Hepatocyte (in vitro differentiated cells): Measurements from ENCODE around the gene AMIGO1. TPM values are rescaled to one million over a fixed set of nuclear protein-coding genes. Genes with fewer than 3 reads are reported as not detected.

Experiments used
- DNase-seq: peaks from one replicate; pipeline ENCODE4 v3.0.0-alpha.2; 2016; ENCODE audit warnings: low spot score
- H2AFZ ChIP-seq: fragments of 200-600 bp; sonication (generic); 2 replicates; pipeline ENCODE4 v1.6.0; 2016; ENCODE audit warnings: antibody characterized with exemption, mild to moderate bottlenecking
- H3K27ac ChIP-seq: fragments of 200-600 bp; sonication (generic); 2 replicates; pipeline ENCODE4 v1.5.1; 2016; ENCODE audit warnings: mild to moderate bottlenecking
- H3K27me3 ChIP-seq: fragments of 200-600 bp; sonication (generic); 2 replicates; pipeline ENCODE4 v1.6.1; 2016
- H3K36me3 ChIP-seq: fragments of 200-600 bp; sonication (generic); replicated peaks from 2 replicates; pipeline ENCODE4 v1.5.1; 2016; ENCODE audit warnings: low read depth; ENCODE audit not compliant: insufficient read depth
- H3K4me1 ChIP-seq: fragments of 200-600 bp; sonication (generic); 2 replicates; pipeline ENCODE4 v1.5.1; 2016; ENCODE audit warnings: mild to moderate bottlenecking, moderate library complexity; ENCODE audit not compliant: insufficient read depth
- H3K4me2 ChIP-seq: fragments of 200-600 bp; sonication (generic); 2 replicates; pipeline ENCODE4 v1.6.0; 2016
- H3K4me3 ChIP-seq: fragments of 200-600 bp; sonication (generic); 2 replicates; pipeline ENCODE4 v1.5.1; 2016; ENCODE audit warnings: mild to moderate bottlenecking
- H3K79me2 ChIP-seq: fragments of 200-600 bp; sonication (generic); 2 replicates; pipeline ENCODE4 v1.6.0; 2017; ENCODE audit warnings: mild to moderate bottlenecking
- H3K9me2 ChIP-seq: fragments of 200-600 bp; sonication (generic); replicated peaks from 2 replicates; pipeline ENCODE4 v1.6.0; 2017; ENCODE audit warnings: mild to moderate bottlenecking; ENCODE audit not compliant: insufficient read depth
- H3K9me3 ChIP-seq: fragments of 200-600 bp; sonication (generic); 2 replicates; pipeline ENCODE4 v1.5.1; 2016; ENCODE audit warnings: low read depth, mild to moderate bottlenecking
- H4K20me1 ChIP-seq: fragments of 200-600 bp; sonication (generic); 2 replicates; pipeline ENCODE4 v1.6.0; 2016; ENCODE audit warnings: mild to moderate bottlenecking; ENCODE audit not compliant: insufficient read depth, poor library complexity, severe bottlenecking
- EZH2 ChIP-seq: fragments of 200-600 bp; sonication (generic); IDR thresholded peaks from 2 replicates; pipeline ENCODE4 v1.6.1; 2016; ENCODE audit warnings: antibody characterized with exemption, mild to moderate bottlenecking, borderline replicate concordance
- EZH2phosphoT487 ChIP-seq: fragments of 200-600 bp; sonication (generic); IDR thresholded peaks from one replicate; pipeline ENCODE4 v1.6.1; 2018; ENCODE audit warnings: antibody characterized with exemption, mild to moderate bottlenecking, low read depth, moderate library complexity; ENCODE audit not compliant: unreplicated experiment, severe bottlenecking
- WGBS: methylation state at CpG from one replicate; pipeline ENCODE4 v1.1.6; 2016; ENCODE audit warnings: low lambda C conversion rate; ENCODE audit errors: missing lambda C conversion rate; 5-methylcytosine and 5-hydroxymethylcytosine counted together
- polyA plus RNA-seq: library from polyadenylated mRNA; unstranded; fragments of >200 nt; fragmentation: Nextera tagmentation; extraction: Ambion mirVana; gene quantifications from 2 replicates; pipeline ENCODE4 v1.2.1, GENCODE V29; 2016
- total RNA-seq: library from RNA; depleted of rRNA; stranded (reverse); fragments of >200 nt; gene quantifications from 2 replicates; pipeline ENCODE4 v1.2.3, GENCODE V29; 2014
- TF ChIP-seq, protein P1 (sequence below): fragments of 200-600 bp; sonication (generic); IDR thresholded peaks from 2 replicates; pipeline ENCODE4 v1.5.1; 2016; ENCODE audit warnings: antibody characterized with exemption, mild to moderate bottlenecking; ENCODE audit not compliant: poor library complexity

Gene AMIGO1
- total and polyA plus RNA-seq, 2 experiments from 2014 or later, result 2.0 to 4.1 TPM

DNA sequence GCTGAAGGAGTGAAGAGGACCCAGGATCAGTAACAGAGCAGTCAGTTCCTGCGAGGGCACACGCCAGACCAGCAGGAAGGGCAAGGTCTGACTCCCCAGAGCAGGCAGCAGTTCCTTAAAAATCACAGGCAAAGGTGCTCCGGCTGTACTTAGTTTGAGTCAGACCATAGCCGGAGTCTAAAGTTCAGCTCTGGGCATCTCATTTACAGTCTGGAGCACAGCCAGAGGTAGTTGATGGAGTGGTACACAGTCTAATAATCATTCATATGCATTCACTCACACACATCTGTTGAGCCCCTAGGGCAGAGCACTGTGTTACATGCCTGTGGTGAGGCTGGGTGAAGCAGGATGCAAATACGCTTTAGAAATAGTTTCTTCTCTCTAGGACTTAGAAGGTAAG, 7.3 kb upstream of the AMIGO1 start:
- 65% methylated on average over 5 of the region's 5 CpGs for WGBS
- Histone ChIP-seq H3K9me2 (no peaks in the 10 kb centered on the region), H2AFZ (no peak overlapping the region), H3K79me2 (no peaks in the 10 kb centered on the region), H3K27me3 (peaks cover 8% of the 10 kb centered on the region), H3K4me2 (no peak overlapping the region), H3K27ac (peak overlapping the region; percentile 48), H4K20me1 (no peaks in the 10 kb centered on the region), H3K36me3 (no peaks in the 10 kb centered on the region), H3K4me3 (no peak overlapping the region), H3K9me3 (no peaks in the 10 kb centered on the region), H3K4me1 (peaks cover 7% of the 10 kb centered on the region)
- peak; percentile 58 for DNase-seq
- TF ChIP-seq, protein P1, sequence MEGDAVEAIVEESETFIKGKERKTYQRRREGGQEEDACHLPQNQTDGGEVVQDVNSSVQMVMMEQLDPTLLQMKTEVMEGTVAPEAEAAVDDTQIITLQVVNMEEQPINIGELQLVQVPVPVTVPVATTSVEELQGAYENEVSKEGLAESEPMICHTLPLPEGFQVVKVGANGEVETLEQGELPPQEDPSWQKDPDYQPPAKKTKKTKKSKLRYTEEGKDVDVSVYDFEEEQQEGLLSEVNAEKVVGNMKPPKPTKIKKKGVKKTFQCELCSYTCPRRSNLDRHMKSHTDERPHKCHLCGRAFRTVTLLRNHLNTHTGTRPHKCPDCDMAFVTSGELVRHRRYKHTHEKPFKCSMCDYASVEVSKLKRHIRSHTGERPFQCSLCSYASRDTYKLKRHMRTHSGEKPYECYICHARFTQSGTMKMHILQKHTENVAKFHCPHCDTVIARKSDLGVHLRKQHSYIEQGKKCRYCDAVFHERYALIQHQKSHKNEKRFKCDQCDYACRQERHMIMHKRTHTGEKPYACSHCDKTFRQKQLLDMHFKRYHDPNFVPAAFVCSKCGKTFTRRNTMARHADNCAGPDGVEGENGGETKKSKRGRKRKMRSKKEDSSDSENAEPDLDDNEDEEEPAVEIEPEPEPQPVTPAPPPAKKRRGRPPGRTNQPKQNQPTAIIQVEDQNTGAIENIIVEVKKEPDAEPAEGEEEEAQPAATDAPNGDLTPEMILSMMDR, result no peak
- TF ChIP-seq EZH2phosphoT487, result no peak
- TF ChIP-seq EZH2, result no peak

DNA sequence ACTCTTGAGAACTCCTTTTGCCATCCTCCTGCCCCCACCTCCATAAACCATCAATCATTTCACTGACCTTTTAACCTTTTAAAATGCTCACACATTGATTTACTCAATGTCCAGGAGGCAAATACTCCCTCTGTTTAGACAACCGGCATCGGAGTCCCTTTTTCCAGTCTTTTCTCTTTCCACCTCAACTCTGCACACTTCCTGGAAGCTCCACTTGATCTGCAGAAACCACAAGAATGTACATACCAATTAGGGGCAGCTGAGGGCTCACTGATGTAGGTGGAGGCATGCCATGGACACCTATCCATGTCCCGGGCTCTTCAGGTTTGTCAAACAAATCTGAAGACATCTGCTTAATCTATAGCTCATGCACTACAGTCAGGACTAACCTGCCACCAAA, 5.3 kb upstream of the AMIGO1 start:
- DNase-seq, result no peak
- no peak overlapping the region for H3K4me2 ChIP-seq
- WGBS, result 54% methylated on average over 3 of the region's 3 CpGs
- H3K27me3 ChIP-seq, result peaks cover 8% of the 10 kb centered on the region
- no peaks in the 10 kb centered on the region for H3K9me3 ChIP-seq
- peaks cover 11% of the 10 kb centered on the region for H3K4me1 ChIP-seq
- no peak overlapping the region for H3K4me3 ChIP-seq
- H2AFZ ChIP-seq, result no peak overlapping the region
- H3K27ac ChIP-seq, result no peak overlapping the region
- no peak for TF ChIP-seq EZH2
- TF ChIP-seq, protein P1, result no peak
- no peak for TF ChIP-seq EZH2phosphoT487
- H3K9me2 ChIP-seq, result no peaks in the 10 kb centered on the region
- no peaks in the 10 kb centered on the region for H4K20me1 ChIP-seq
- no peaks in the 10 kb centered on the region for H3K36me3 ChIP-seq
- no peaks in the 10 kb centered on the region for H3K79me2 ChIP-seq

DNA sequence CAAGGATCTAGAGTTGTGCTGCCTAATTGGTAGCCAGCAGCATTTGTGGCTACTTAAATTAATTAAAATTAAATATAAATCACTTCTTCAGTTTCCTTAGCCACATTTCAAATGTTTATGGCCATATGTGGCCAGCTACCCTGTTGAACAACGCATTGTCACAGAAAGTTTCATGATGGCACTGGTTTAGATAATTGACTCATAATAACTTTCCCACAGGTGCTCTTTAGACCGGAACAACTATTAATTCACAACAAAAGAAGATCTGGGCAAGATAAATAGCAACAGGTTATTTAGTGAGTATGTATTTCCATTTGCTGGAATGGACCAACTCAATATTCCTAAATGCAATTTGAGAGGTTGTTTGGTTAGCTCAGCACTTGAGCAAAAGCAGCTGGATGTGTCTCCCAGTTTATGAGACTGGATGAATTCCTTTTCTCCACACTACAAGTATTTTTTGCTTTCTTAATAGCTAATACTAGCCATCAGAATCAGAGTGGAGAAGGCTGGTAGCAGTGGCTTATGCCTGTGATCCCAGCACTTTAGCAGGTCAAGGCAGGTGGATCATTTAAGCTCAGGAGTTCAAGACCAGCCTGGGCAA, 3.7 kb upstream of the AMIGO1 start:
- Histone ChIP-seq H3K36me3 (no peaks in the 10 kb centered on the region), H2AFZ (no peak overlapping the region), H3K4me1 (peaks cover 11% of the 10 kb centered on the region), H3K27ac (no peak overlapping the region), H4K20me1 (no peaks in the 10 kb centered on the region), H3K27me3 (peaks cover 8% of the 10 kb centered on the region), H3K9me3 (no peaks in the 10 kb centered on the region), H3K9me2 (no peaks in the 10 kb centered on the region), H3K4me3 (no peak overlapping the region), H3K79me2 (no peaks in the 10 kb centered on the region), H3K4me2 (no peak overlapping the region)
- TF ChIP-seq, protein P1, result no peak
- DNase-seq, result no peak
- 91% methylated on average over 2 of the region's 2 CpGs for WGBS

DNA sequence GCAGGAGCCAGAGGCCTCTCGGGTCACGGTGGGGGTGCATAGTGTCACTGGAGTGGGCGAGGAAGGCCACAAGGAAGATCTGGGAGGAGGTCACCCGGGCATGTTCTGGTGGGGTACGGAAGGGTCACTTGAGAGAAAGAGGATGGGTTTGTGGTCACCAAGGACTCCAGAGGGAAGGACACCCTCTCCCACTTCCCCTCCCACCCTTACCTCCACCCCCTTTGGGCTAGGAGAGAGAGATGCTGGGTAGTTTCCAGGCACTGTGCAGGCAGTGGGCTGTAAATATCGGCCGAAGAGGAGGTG, 703 bp downstream of the AMIGO1 start:
- Histone ChIP-seq H3K27ac (no peak overlapping the region), H3K4me1 (peaks cover 4% of the 10 kb centered on the region), H2AFZ (no peak overlapping the region), H3K9me2 (no peaks in the 10 kb centered on the region), H3K27me3 (peaks cover 8% of the 10 kb centered on the region), H3K4me3 (no peak overlapping the region), H3K79me2 (no peaks in the 10 kb centered on the region), H3K36me3 (no peaks in the 10 kb centered on the region), H3K9me3 (no peaks in the 10 kb centered on the region), H4K20me1 (no peaks in the 10 kb centered on the region), H3K4me2 (peak overlapping the region; percentile 97)
- 67% methylated on average over 7 of the region's 7 CpGs for WGBS
- TF ChIP-seq EZH2phosphoT487 (no peak), EZH2 (no peak)
- TF ChIP-seq, protein P1, result no peak
- no peak for DNase-seq
